Stimulated activated naive CD8-positive, alpha-beta T cell treated with anti-CD3 and anti-CD28 coated beads, Interleukin-15, Interleukin-2, amounts not matched to agents 100 ng/mL and 50 ng/mL, for 24 hours (primary cell): ENCODE measurements around the gene FAM228B.

Experiments
- H3K27ac Mint-ChIP-seq: one replicate; pipeline ENCODE4 v1.8.0; 2021; ENCODE audit warnings: mild to moderate bottlenecking, mixed read lengths
- H3K27me3 Mint-ChIP-seq: one replicate; pipeline ENCODE4 v1.8.0; 2021; ENCODE audit warnings: mixed read lengths
- H3K36me3 Mint-ChIP-seq: one replicate; pipeline ENCODE4 v1.8.0; 2021; ENCODE audit warnings: low read depth, mixed read lengths
- H3K4me1 Mint-ChIP-seq: one replicate; pipeline ENCODE4 v1.8.0; 2021; ENCODE audit warnings: low read depth, mixed read lengths
- H3K4me3 Mint-ChIP-seq: one replicate; pipeline ENCODE4 v1.8.0; 2021; ENCODE audit warnings: mild to moderate bottlenecking, mixed read lengths
- H3K9me3 Mint-ChIP-seq: one replicate; pipeline ENCODE4 v1.8.0; 2021; ENCODE audit warnings: mixed read lengths

Gene FAM228B

GRCh38 chr2:24199968-24200590 is 76.8 kb downstream of the FAM228B start:
- Mint-ChIP-seq H3K4me3 (no peak overlapping the region), H3K36me3 (peaks cover 25% of the 10 kb centered on the region), H3K27me3 (no peaks in the 10 kb centered on the region), H3K4me1 (no peaks in the 10 kb centered on the region), H3K9me3 (peaks cover 12% of the 10 kb centered on the region), H3K27ac (no peak overlapping the region)

- H3K4me1 Mint-ChIP-seq = no peaks in the 10 kb centered on the region
- no peak overlapping the region for H3K4me3 Mint-ChIP-seq
- H3K27ac Mint-ChIP-seq = no peak overlapping the region
- no peaks in the 10 kb centered on the region for H3K27me3 Mint-ChIP-seq
- peaks cover 12% of the 10 kb centered on the region for H3K9me3 Mint-ChIP-seq
- peaks cover 26% of the 10 kb centered on the region for H3K36me3 Mint-ChIP-seq
These were observed 77.5 kb downstream of the FAM228B start for GRCh38 chr2:24200799-24201198.

GRCh38 chr2:24203029-24203786 is 79.9 kb downstream of the FAM228B start:
- Mint-ChIP-seq H3K4me3 (no peak overlapping the region), H3K36me3 (peaks cover 41% of the 10 kb centered on the region), H3K4me1 (no peaks in the 10 kb centered on the region), H3K27ac (peak overlapping the region; percentile 12), H3K27me3 (no peaks in the 10 kb centered on the region), H3K9me3 (peaks cover 6% of the 10 kb centered on the region)

GRCh38 chr2:24203787-24204150 is 80.5 kb downstream of the FAM228B start:
- no peaks in the 10 kb centered on the region for H3K4me1 Mint-ChIP-seq
- H3K4me3 Mint-ChIP-seq = no peak overlapping the region
- peak overlapping the region; percentile 12 for H3K27ac Mint-ChIP-seq
- no peaks in the 10 kb centered on the region for H3K27me3 Mint-ChIP-seq
- H3K36me3 Mint-ChIP-seq = peaks cover 43% of the 10 kb centered on the region
- H3K9me3 Mint-ChIP-seq = peaks cover 6% of the 10 kb centered on the region

- H3K36me3 Mint-ChIP-seq = peaks cover 48% of the 10 kb centered on the region
- no peaks in the 10 kb centered on the region for H3K27me3 Mint-ChIP-seq
These were observed 81.2 kb downstream of the FAM228B start for GRCh38 chr2:24204505-24204904.

GRCh38 chr2:24205131-24205530 is 81.9 kb downstream of the FAM228B start:
- Mint-ChIP-seq H3K27me3 (no peaks in the 10 kb centered on the region), H3K4me3 (no peak overlapping the region), H3K27ac (no peak overlapping the region), H3K36me3 (peaks cover 50% of the 10 kb centered on the region), H3K4me1 (no peaks in the 10 kb centered on the region), H3K9me3 (no peaks in the 10 kb centered on the region)

More at GRCh38 chr2:24204505-24204904, 81.2 kb downstream of the FAM228B start:
- Mint-ChIP-seq H3K27ac (no peak overlapping the region), H3K9me3 (no peaks in the 10 kb centered on the region), H3K4me1 (no peaks in the 10 kb centered on the region), H3K4me3 (no peak overlapping the region)

- H3K4me3 Mint-ChIP-seq = no peak overlapping the region
- H3K27ac Mint-ChIP-seq = no peak overlapping the region
- no peaks in the 10 kb centered on the region for H3K9me3 Mint-ChIP-seq
- H3K36me3 Mint-ChIP-seq = peaks cover 49% of the 10 kb centered on the region
- H3K4me1 Mint-ChIP-seq = no peaks in the 10 kb centered on the region
- no peaks in the 10 kb centered on the region for H3K27me3 Mint-ChIP-seq
These were observed 83.0 kb downstream of the FAM228B start for GRCh38 chr2:24206242-24206641.

GRCh38 chr2:24206714-24207113 is 83.4 kb downstream of the FAM228B start:
- Mint-ChIP-seq H3K9me3 (no peaks in the 10 kb centered on the region), H3K36me3 (peaks cover 48% of the 10 kb centered on the region), H3K4me3 (no peak overlapping the region), H3K4me1 (no peaks in the 10 kb centered on the region), H3K27me3 (no peaks in the 10 kb centered on the region), H3K27ac (no peak overlapping the region)

GRCh38 chr2:24207359-24207758 is 84.1 kb downstream of the FAM228B start:
- no peaks in the 10 kb centered on the region for H3K9me3 Mint-ChIP-seq
- H3K4me3 Mint-ChIP-seq = no peak overlapping the region
- H3K36me3 Mint-ChIP-seq = peaks cover 52% of the 10 kb centered on the region
- H3K27me3 Mint-ChIP-seq = no peaks in the 10 kb centered on the region
- H3K4me1 Mint-ChIP-seq = no peaks in the 10 kb centered on the region
- no peak overlapping the region for H3K27ac Mint-ChIP-seq

- Mint-ChIP-seq H3K4me3 (no peak overlapping the region), H3K27me3 (no peaks in the 10 kb centered on the region), H3K9me3 (no peaks in the 10 kb centered on the region), H3K4me1 (no peaks in the 10 kb centered on the region), H3K36me3 (peaks cover 55% of the 10 kb centered on the region), H3K27ac (no peak overlapping the region)
These were observed 85.2 kb downstream of the FAM228B start for GRCh38 chr2:24208490-24208889.

GRCh38 chr2:24209389-24210105 is 86.3 kb downstream of the FAM228B start:
- Mint-ChIP-seq H3K4me1 (no peaks in the 10 kb centered on the region), H3K9me3 (no peaks in the 10 kb centered on the region), H3K36me3 (peaks cover 46% of the 10 kb centered on the region), H3K27ac (no peak overlapping the region), H3K4me3 (no peak overlapping the region), H3K27me3 (no peaks in the 10 kb centered on the region)

- Mint-ChIP-seq H3K27ac (no peak overlapping the region), H3K36me3 (peaks cover 46% of the 10 kb centered on the region), H3K4me1 (no peaks in the 10 kb centered on the region), H3K9me3 (no peaks in the 10 kb centered on the region), H3K4me3 (no peak overlapping the region), H3K27me3 (no peaks in the 10 kb centered on the region)
These were observed 86.8 kb downstream of the FAM228B start for GRCh38 chr2:24210106-24210455.

- H3K36me3 Mint-ChIP-seq = peaks cover 48% of the 10 kb centered on the region
These were observed 87.5 kb downstream of the FAM228B start for GRCh38 chr2:24210723-24211122.

GRCh38 chr2:24211408-24211807 is 88.1 kb downstream of the FAM228B start:
- Mint-ChIP-seq H3K9me3 (no peaks in the 10 kb centered on the region), H3K4me3 (no peak overlapping the region), H3K36me3 (peaks cover 49% of the 10 kb centered on the region), H3K4me1 (peaks cover 3% of the 10 kb centered on the region), H3K27ac (no peak overlapping the region), H3K27me3 (no peaks in the 10 kb centered on the region)

More at GRCh38 chr2:24210723-24211122, 87.5 kb downstream of the FAM228B start:
- no peaks in the 10 kb centered on the region for H3K4me1 Mint-ChIP-seq
- H3K4me3 Mint-ChIP-seq = no peak overlapping the region
- H3K9me3 Mint-ChIP-seq = no peaks in the 10 kb centered on the region
- no peak overlapping the region for H3K27ac Mint-ChIP-seq
- H3K27me3 Mint-ChIP-seq = no peaks in the 10 kb centered on the region

GRCh38 chr2:24214880-24215279 is 91.6 kb downstream of the FAM228B start:
- H3K27ac Mint-ChIP-seq = no peak overlapping the region
- H3K27me3 Mint-ChIP-seq = no peaks in the 10 kb centered on the region
- peaks cover 3% of the 10 kb centered on the region for H3K4me1 Mint-ChIP-seq
- no peaks in the 10 kb centered on the region for H3K9me3 Mint-ChIP-seq
- peaks cover 37% of the 10 kb centered on the region for H3K36me3 Mint-ChIP-seq
- H3K4me3 Mint-ChIP-seq = no peak overlapping the region
